Measurements from ENCODE around the gene NHLH1. TPM values are rescaled to one million over a fixed set of nuclear protein-coding genes. Genes with fewer than 3 reads are reported as not detected.

The NHLH1 gene
- total and polyA plus RNA-seq, 2 of the 4 experiments (the other 2 are of a cell fraction), result 0.14 TPM; not detected in 1

- no peak for TF ChIP-seq RCOR1 (IDR thresholded peaks at IDR 0.05; ENCODE audit: insufficient replicate concordance, low read length)
- no peak for TF ChIP-seq BHLHE40 (IDR thresholded peaks at IDR 0.05; ENCODE audit: low read depth, low read length)
- TF ChIP-seq MAFK (IDR thresholded peaks at IDR 0.05; ENCODE audit: low read depth, low read length), result no peak
These were observed 2.2 kb downstream of the NHLH1 start (continued) for GRCh38 chr1:160369087-160369486.

- ChIA-PET CTCF (no interaction called here), POLR2A (ENCODE audit: unreplicated experiment) (no interaction called here)
- WGBS, 2 experiments (ENCODE audit: extremely low coverage in 2 of 2, insufficient read length in 1 of 2), result 57% methylated on average over 27 of the region's 42 CpGs; no CpG with 5 or more reads in 1 of the 2 experiments
- Histone ChIP-seq H4K91ac (ENCODE audit: insufficient read depth, low read depth, low read length) (no peak overlapping the region), H3K4me2 (ENCODE audit: low read depth, low read length) (no peak overlapping the region), H3K27me3 (ENCODE audit: control insufficient read depth, insufficient read depth, low read length) (peaks cover 6% of the 10 kb centered on the region; the same call in 1 of the 2 replicates), H2BK5ac (ENCODE audit: low read depth, low read length, poor library complexity, severe bottlenecking) (no peak overlapping the region), H3K79me1 (ENCODE audit: low read depth in 1 of 2, low read length in 2 of 2) (no peaks in the 10 kb centered on the region), H2BK20ac (ENCODE audit: low read depth, low read length) (no peak overlapping the region), H3K56ac (ENCODE audit: extremely low read depth, insufficient read depth, low read length) (no peak overlapping the region), H3K23ac (ENCODE audit: low read depth, low read length) (no peak overlapping the region), H3K18ac (ENCODE audit: low read depth, low read length) (no peak overlapping the region), H3K9me1 (ENCODE audit: insufficient read depth, low read length) (no peaks in the 10 kb centered on the region), H2AK5ac (ENCODE audit: low read depth, low read length) (no peak overlapping the region), H2BK15ac (ENCODE audit: low read depth, low read length) (no peak overlapping the region), H3K4me1 (ENCODE audit: control insufficient read depth, insufficient read depth, low read length) (no peaks in the 10 kb centered on the region), H3K4ac (ENCODE audit: low read depth, low read length) (no peak overlapping the region), H3K4me3 (ENCODE audit: insufficient read depth, low read depth, low read length) (no peak overlapping the region), H3K14ac (replicated peaks; ENCODE audit: low read depth, low read length) (no peak overlapping the region), H2BK120ac (ENCODE audit: low read depth, low read length) (no peak overlapping the region), H3K36me3 (ENCODE audit: control insufficient read depth, insufficient read depth, low read length) (no peaks in the 10 kb centered on the region), H4K8ac (ENCODE audit: low read depth in 2 of 2, low read length in 2 of 2) (no peak overlapping the region), H4K20me1 (ENCODE audit: insufficient read depth, low read length) (no peaks in the 10 kb centered on the region), H4K5ac (ENCODE audit: low read depth, low read length) (no peak overlapping the region), H3K27ac (ENCODE audit: insufficient read depth, low read length) (no peak overlapping the region), H3K9me3 (ENCODE audit: control insufficient read depth, insufficient read depth, low read length) (no peaks in the 10 kb centered on the region), H3K9ac (ENCODE audit: low read depth, low read length) (no peak overlapping the region), H2AFZ (replicated peaks; ENCODE audit: low read length, poor library complexity) (peak overlapping the region; percentile 23), H2AK9ac (replicated peaks; ENCODE audit: low read depth, low read length, poor library complexity) (no peak overlapping the region)
- ATAC-seq (ENCODE audit: low read depth), result no peak
- dilution Hi-C loops (cut with HindIII; ENCODE audit: low sequenced_read_pairs, unreplicated experiment) (no loop called here), in situ Hi-C loops (cut with MboI; ENCODE audit: low sequenced_read_pairs) (loop anchor here (10.0 kb wide), 1 partner anchor 436 kb away; no protein-coding TSS in a partner anchor), intact Hi-C loops (cut with micrococcal nuclease) (loop anchor here (10.0 kb wide), 1 partner anchor 426 kb away; the partner anchor contains the start of gene IGSF9)
- TF ChIP-seq RAD21 (IDR thresholded peaks at IDR 0.05; ENCODE audit: low read length) (no peak), MAZ (IDR thresholded peaks at IDR 0.05; ENCODE audit: borderline replicate concordance, low read depth, low read length) (no peak), POLR2A (IDR thresholded peaks at IDR 0.05; ENCODE audit: low read depth, low read length) (no peak), CHD1 (IDR thresholded peaks at IDR 0.05; ENCODE audit: low read depth, low read length) (no peak)
- BruUV-seq (replicated peaks), result no TSS peak
- no peak for DNase-seq
These were observed 3.9 kb downstream of the NHLH1 start for GRCh38 chr1:160370561-160371345.
